Neural progenitor cell (in vitro differentiated cells): ENCODE results near the gene CALHM1.

ENCODE experiments used
- EZH2 ChIP-seq: fragments of 200-600 bp; sonication (generic); IDR thresholded peaks from 2 replicates; pipeline ENCODE4 v1.6.1; 2017; ENCODE audit warnings: antibody characterized with exemption, mild to moderate bottlenecking, moderate library complexity
- EZH2phosphoT487 ChIP-seq: fragments of 200-600 bp; sonication (generic); IDR thresholded peaks from 2 replicates; pipeline ENCODE4 v1.6.1; 2017; ENCODE audit warnings: antibody characterized with exemption
- TF ChIP-seq, protein P1 (sequence below): fragments of 200-600 bp; sonication (generic); IDR thresholded peaks from 2 replicates; pipeline ENCODE4 v1.5.1; 2017; ENCODE audit warnings: antibody characterized with exemption, mild to moderate bottlenecking

GRCh38 chr10:103449208-103450144 is 9.2 kb downstream of the CALHM1 start:
- TF ChIP-seq, protein P1, sequence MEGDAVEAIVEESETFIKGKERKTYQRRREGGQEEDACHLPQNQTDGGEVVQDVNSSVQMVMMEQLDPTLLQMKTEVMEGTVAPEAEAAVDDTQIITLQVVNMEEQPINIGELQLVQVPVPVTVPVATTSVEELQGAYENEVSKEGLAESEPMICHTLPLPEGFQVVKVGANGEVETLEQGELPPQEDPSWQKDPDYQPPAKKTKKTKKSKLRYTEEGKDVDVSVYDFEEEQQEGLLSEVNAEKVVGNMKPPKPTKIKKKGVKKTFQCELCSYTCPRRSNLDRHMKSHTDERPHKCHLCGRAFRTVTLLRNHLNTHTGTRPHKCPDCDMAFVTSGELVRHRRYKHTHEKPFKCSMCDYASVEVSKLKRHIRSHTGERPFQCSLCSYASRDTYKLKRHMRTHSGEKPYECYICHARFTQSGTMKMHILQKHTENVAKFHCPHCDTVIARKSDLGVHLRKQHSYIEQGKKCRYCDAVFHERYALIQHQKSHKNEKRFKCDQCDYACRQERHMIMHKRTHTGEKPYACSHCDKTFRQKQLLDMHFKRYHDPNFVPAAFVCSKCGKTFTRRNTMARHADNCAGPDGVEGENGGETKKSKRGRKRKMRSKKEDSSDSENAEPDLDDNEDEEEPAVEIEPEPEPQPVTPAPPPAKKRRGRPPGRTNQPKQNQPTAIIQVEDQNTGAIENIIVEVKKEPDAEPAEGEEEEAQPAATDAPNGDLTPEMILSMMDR: no peak
- no peak for TF ChIP-seq EZH2
- TF ChIP-seq EZH2phosphoT487: no peak
